Gastroesophageal sphincter (tissue), 3 donors: ENCODE data around the gene TGM3.

Experiments
- CTCF ChIP-seq, 4 experiments: fragments of 200-600 bp in 2 of 4; fragments of 450-650 bp in 2 of 4; sonication (generic) in 1 of 4; IDR thresholded peaks; one replicate each; pipeline ENCODE4 v1.5.1; 2017 to 2019; ENCODE audit warnings: antibody characterized with exemption in 4 of 4, mild to moderate bottlenecking in 2 of 4, moderate library complexity in 2 of 4
- EP300 ChIP-seq: sonication (generic); formaldehyde crosslinking; IDR thresholded peaks from one replicate; pipeline ENCODE4 v1.6.1; 2017; ENCODE audit warnings: antibody characterized with exemption, mild to moderate bottlenecking

GRCh38 chr20:2373098-2373497, 77.3 kb downstream of the TGM3 start:
- TF ChIP-seq EP300 (no peak), CTCF (IDR thresholded peaks at IDR 0.05) (no peak)
